NCI-H2081 (cell line): ENCODE results near the gene SNX9.

ENCODE experiments used
- DNase-seq, 2 experiments: peaks; one replicate each; lab custom pipeline; 2025; lab: John Stamatoyannopoulos, UW

Gene SNX9

DNA sequence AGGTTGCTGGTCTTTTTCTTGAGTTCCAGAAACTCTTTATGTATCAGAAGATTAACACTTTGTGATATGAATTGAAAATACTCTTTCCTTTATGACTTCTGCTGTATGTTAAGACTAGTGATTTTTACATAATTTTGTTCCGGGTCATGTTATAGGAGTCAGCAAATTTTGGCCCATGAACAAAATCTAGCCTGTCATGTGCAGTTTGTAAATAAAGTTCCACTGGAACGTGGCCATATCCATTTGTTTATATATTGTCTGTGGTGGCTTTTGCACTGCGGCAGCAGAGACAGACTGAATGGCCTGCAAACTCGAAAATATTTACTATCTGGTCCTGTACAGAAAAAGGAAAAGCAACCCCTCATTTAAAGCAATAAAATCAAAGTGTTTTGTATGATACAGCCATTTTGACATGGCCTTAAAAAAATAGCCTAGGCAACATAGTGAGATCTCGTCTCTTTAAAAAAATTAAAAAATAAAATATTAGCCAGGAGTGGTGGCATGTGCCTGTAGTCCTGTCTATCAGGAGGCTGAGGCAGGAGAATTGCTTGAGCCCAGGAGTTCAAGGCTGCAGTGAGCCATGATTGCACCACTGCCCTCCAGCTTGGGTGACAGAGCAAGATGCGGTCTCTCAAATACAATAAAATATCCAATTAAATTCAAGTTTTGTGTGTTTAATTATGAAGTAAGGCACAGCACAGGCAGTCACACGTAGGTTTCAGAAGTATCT lies 36.9 kb downstream of the SNX9 start:
- DNase-seq, result peak in 1 of 2 experiments; percentile 61

GRCh38 chr6:157860505-157860991 lies 37.5 kb downstream of the SNX9 start:
- no peak for DNase-seq

GRCh38 chr6:157861184-157861583 lies 38.1 kb downstream of the SNX9 start:
- no peak for DNase-seq

DNA sequence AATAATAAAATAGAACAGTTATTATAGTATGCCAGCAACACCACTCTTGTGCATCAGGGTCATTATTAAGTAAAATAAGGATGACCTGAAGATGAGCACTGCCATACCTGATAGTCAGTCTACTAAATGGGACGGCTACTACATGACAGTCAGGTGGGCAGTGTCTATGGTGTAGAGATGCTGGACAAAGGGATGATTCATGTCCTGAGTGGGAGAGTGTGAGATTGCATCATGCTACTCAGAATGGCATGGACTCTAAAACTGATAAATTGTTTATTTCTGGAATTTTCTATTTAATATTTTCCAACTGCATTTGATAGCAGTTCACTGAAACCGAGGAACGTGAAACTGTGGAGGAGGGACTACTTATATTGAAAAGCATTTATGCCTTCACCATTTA lies 38.8 kb downstream of the SNX9 start:
- DNase-seq, result no peak

DNA sequence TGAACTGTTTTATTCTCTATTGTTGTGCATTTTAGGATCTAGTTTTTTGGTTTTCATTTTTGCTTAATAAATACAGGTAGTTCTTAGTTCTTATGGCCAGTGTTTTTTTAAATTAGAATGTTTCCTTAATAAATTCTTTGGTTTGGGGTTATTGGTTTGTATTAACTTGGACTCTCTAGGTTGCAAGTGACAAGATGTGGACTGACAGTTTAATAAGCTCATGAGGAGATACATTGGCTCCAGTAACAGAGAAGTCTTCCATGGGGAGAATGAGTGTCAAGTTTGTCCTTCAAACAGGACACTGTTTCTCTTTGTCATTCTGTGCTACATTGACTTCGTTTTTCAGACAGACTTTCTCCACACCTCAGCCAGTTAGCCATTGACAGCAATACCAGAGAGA lies 39.7 kb downstream of the SNX9 start:
- no peak for DNase-seq

DNA sequence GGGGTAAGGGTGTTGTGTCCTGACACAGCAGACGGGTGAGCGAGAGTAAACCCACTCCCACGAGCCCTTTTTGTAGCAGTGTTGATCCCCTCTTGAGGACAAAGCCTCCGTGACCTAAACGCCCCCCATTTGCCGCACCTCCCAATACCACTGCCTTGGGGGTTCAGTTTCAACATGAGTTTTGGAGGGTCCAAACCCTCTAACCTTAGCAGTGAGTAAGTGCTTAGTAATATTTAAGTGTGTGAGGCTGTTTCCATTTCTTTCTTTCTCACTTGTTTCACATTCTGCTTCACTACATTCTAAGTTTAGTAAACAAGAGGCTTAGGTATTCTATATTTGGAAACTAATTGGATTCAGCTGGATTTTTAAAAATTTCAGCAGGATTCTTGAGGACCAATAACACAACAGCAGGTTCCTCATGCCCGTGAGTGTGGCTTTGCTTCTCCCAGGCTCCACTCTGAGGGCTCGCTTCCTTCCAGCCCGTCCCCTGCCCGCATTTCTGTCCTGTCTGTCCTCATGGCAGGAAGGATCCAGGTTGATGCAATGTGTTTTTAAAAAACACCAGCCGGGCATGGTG lies 41.2 kb downstream of the SNX9 start:
- DNase-seq, result no peak

DNA sequence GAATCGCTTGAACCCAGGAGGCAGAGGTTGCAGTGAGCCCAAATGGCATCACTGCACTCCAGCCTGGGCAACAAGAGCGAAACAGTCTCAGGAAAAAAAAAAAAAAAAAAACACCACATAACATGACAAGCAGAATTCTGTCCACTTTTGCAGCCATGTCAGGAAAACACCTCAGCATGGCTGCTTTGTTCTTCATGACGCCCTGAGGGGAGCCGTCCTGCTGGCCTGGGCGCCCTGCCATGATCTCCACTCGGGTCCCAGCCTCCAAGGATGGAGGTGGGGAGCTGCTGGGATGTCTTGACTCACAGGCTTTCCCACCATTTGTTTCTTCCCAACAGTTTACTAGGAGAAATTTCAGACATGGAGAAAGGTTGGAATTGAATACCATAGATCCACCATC lies 42.2 kb downstream of the SNX9 start:
- DNase-seq, result no peak

DNA sequence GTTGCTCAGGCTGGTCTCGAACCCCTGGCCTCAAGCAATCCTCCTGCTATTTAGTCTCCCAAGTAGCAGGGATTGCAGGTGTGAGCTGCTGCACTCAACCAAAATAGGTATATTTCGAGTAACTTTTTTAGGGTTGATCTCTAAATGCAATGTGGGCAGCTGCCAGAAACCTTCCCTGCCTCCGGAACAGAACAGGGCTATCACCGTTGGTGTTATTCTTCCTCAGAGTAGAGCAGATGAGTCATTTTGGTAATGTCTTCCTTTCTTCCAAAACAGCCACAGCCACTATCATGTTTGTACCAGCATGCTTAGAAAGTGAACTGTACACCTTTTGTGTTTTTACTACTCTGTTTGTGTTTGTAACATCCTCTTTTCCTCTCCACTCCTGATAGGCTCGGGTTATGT lies 44.1 kb downstream of the SNX9 start:
- no peak for DNase-seq

GRCh38 chr6:157867981-157868380 lies 44.9 kb downstream of the SNX9 start:
- DNase-seq, result no peak

DNA sequence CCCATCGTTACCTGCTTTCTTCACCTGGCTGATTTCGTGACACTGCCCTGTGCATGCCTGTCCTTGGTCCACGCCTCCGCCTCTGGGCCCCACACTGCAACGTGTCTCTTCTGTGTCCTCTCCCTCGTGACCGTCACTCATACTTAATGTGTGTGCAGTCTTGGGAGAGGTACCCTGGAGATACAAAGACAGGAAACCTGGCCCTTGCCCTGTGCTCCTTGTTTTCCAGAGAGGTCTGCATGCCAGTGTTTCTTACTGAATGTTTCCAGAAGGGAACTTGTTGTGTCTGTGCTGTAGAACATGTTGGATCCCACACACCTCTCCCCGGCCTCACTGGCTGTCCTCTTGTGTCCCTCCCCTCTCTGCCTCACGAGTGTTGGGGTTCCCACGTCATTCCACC lies 45.8 kb downstream of the SNX9 start:
- no peak for DNase-seq

DNA sequence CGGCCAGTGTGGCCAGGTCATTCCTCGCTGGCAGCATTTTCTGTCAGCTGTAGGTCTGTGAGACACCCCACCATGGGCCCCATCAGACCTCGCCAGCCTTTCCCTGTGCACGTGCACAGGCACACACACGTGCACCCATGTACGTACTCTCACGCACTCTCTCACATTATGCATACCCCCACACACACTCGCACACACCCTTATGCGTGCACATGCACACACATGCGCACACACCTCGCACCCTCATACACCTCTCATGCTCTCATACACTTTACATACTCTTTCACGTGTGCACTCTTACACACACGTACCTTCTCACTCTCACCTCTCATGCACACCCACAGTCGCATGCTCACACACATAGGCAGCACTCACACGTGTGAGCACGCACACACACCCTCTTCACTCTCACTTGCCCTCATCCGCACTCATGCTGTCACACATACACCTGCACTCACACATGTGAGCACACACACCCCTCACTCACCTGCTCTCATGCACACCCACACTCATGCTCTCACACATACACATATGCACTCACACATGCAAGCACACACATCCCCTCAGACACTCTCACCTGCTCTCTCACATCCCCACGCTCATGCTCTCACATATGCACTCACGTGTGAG lies 46.7 kb downstream of the SNX9 start:
- DNase-seq, result no peak

DNA sequence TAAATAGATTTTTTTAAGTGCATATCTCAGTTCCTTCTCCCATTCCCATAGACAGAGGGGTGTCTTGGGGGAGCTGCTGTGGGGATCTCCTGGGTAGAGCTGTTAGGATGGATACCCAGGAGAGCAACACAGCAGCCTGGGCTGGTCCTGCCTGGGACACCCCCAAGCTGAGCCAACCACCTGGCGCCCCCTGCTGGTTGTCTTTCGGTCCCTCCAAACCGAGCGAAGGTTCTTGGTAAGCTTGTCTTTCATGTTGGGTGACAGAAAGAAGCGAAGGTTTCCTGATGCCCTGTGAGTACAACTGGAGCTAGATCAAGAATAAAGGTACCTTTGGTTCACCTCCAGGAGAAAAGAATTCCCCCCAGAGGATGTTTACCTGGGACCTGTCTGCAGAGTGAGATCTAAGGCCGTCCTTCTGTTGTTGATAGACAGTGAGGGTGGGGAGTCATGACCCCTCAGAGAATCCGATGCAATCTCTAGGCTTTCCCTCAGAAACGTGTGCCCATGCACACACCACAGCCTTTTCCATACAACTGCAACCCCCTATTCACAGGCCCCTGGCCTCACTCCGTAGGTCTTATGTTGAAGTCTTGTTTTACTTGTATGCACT lies 50.8 kb downstream of the SNX9 start:
- DNase-seq, result peak; percentile 35 to 41

- DNase-seq, result no peak
Observed at GRCh38 chr6:157877149-157877548, 54.1 kb downstream of the SNX9 start.

GRCh38 chr6:157877573-157878438 lies 54.8 kb downstream of the SNX9 start:
- DNase-seq, result no peak

DNA sequence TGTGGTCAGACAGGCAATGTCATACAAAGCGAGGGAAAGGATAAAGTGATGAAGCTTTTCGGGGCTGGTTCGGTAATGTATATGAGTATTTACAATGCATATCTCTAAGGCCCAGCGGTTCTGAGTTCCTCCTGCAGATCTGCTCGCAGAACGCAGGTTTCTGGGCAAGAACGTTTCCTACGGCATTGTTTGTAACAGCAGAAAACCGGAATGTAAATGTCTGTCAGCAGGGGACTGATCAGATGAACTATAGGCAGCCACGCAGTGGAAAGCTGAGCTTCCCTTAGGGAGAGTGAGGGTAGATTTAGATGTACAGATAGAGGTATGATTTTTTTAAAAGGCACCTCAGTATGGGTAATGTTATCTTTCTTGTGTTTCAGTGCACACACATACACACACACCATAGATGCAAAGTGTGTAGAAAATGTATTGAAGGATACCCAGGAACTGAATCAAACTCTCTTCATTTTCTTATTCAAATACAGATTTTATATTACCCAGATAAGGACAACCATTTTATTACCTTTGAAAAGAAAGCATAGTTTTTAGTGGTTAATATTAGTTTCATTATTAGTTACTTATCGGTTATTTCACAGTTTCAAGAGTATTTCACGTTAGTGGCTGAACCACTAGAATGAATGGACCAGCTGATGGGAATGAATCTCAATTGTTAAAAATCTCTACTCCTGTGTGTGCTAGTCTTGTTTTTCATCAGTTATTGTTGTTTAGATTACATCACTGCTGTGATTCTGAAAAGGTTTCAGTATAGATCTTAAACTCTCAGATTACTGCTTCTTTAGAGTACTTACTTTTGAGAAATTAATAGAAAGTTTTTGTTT lies 56.2 kb downstream of the SNX9 start:
- no peak for DNase-seq

DNA sequence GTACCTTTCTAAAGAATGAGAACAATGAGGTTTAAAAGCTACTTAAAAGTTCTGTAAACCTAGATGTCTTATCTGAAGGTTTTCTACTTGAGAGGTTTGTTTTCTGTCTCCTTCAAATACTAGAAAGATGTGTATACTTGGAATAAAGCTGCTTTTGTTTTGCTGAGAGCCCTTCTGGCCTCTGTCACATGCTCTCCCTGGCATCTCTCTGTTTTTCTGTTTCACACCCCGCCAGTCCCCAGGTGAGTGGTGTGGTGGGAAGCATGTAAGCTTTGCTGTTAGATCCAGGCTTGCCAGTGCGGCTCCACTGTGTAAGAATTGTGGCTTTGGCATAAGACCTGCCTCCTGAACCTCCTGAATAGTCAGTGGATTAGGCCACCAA lies 56.8 kb downstream of the SNX9 start:
- no peak for DNase-seq

DNA sequence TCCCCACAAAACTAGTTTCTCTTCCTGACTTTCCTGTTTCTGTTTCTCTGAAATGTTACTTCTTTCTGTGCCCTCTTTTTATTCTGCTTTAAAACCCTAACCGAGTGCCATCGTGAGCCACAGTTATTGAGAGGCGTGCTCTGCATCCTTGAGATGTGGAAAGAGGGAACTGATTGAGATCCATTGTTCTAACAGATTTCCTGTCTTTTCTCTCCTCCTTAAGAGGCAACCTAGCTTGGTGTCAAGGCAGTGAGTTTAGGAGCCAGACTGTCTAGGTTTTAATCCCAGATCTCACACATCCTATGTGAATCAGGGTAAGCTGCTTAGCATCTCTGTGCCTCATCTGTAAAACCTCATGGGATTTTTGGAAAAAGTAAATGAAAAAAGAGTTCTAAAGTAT lies 57.5 kb downstream of the SNX9 start:
- no peak for DNase-seq

- no peak for DNase-seq
Observed at GRCh38 chr6:157881342-157881741, 58.3 kb downstream of the SNX9 start.

- no peak for DNase-seq
Observed at GRCh38 chr6:157884756-157885155, 61.7 kb downstream of the SNX9 start.

GRCh38 chr6:157885211-157885788 lies 62.3 kb downstream of the SNX9 start:
- no peak for DNase-seq

- no peak for DNase-seq
Observed at GRCh38 chr6:157885876-157886275, 62.8 kb downstream of the SNX9 start.
